Adrenal gland (tissue), 5 donors: Measurements from ENCODE around the gene CHRNA7.
"Not testable (repeated sequence)": the region's sequence is repeated elsewhere in the genome, so short reads cannot be mapped to it uniquely, and the experiment has no call there.

Source experiments
- POLR2A ChIP-seq, 2 donors: fragments of 450-650 bp; IDR thresholded peaks; one replicate each; pipeline ENCODE4 v1.6.1; 2017; ENCODE audit warnings: antibody characterized with exemption in 2 of 2, mild to moderate bottlenecking in 2 of 2, moderate library complexity in 1 of 2
- TF ChIP-seq, protein P1 (sequence below), 6 experiments: fragments of 450-650 bp in 4 of 6; fragments of 200-600 bp in 2 of 6; sonication (generic) in 1 of 6; IDR thresholded peaks; 1 replicate in 5 of 6; 2 replicates in 1 of 6; pipeline versions ENCODE4 v1.5.1 to v1.8.0; 2016 to 2021; ENCODE audit warnings: antibody characterized with exemption in 6 of 6, mild to moderate bottlenecking in 2 of 6, moderate library complexity in 1 of 6
- donor health status: DM: no; HTN: no; CAD: no.

DNA sequence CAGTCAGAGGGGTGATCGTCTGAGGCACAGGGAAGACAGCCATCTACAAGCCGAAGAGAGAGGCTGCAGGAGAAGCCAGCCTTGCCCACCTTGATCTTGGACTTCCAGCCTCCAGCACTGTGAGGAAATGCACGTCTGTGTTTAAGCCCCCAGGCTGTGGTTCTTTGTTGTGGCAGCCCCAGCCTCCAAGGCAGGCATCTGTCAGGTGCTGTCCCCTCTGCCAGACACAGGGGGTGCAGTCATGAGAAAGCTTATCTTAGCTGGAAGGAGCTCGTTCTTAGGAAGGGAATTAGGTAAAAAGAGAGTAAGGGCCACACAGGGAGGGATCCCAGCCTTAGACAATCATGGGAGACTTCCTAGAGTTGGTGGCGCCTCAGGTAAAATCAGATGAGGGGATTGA, 150.3 kb downstream of the CHRNA7 start:
- TF ChIP-seq, protein P1, sequence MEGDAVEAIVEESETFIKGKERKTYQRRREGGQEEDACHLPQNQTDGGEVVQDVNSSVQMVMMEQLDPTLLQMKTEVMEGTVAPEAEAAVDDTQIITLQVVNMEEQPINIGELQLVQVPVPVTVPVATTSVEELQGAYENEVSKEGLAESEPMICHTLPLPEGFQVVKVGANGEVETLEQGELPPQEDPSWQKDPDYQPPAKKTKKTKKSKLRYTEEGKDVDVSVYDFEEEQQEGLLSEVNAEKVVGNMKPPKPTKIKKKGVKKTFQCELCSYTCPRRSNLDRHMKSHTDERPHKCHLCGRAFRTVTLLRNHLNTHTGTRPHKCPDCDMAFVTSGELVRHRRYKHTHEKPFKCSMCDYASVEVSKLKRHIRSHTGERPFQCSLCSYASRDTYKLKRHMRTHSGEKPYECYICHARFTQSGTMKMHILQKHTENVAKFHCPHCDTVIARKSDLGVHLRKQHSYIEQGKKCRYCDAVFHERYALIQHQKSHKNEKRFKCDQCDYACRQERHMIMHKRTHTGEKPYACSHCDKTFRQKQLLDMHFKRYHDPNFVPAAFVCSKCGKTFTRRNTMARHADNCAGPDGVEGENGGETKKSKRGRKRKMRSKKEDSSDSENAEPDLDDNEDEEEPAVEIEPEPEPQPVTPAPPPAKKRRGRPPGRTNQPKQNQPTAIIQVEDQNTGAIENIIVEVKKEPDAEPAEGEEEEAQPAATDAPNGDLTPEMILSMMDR (IDR thresholded peaks at IDR 0.05) = not testable (repeated sequence)
- not testable (repeated sequence) for TF ChIP-seq POLR2A (IDR thresholded peaks at IDR 0.05)
